GM23338 (cell line): ENCODE measurements around the gene MIER3. TPM values are rescaled to one million over a fixed set of nuclear protein-coding genes. Genes with fewer than 3 reads are reported as not detected.

Experiments
- CREB1 ChIP-seq: fragments of 250-450 bp; sonication (Bioruptor Pico); IDR thresholded peaks from 2 replicates; pipeline ENCODE4 v1.5.0; 2020; ENCODE audit warnings: low read depth, mild to moderate bottlenecking, moderate library complexity
- EZH2 ChIP-seq: fragments of 200-600 bp; sonication (generic); IDR thresholded peaks from one replicate; pipeline ENCODE4 v1.8.0; 2017; ENCODE audit warnings: antibody characterized with exemption, mild to moderate bottlenecking, low read depth; ENCODE audit not compliant: unreplicated experiment
- EZH2phosphoT487 ChIP-seq: fragments of 200-600 bp; sonication (generic); IDR thresholded peaks from one replicate; pipeline ENCODE4 v1.8.1; 2018; ENCODE audit warnings: antibody characterized with exemption; ENCODE audit not compliant: unreplicated experiment
- NANOG ChIP-seq: IDR thresholded peaks from 2 replicates; pipeline ENCODE4 v1.6.1; 2016; ENCODE audit warnings: antibody characterized with exemption, borderline replicate concordance
- POLR2AphosphoS5 ChIP-seq: IDR thresholded peaks from 2 replicates; pipeline ENCODE4 v1.6.1; 2016; ENCODE audit warnings: antibody characterized with exemption, low read depth
- STAT1 ChIP-seq: IDR thresholded peaks from one replicate; pipeline ENCODE4 v1.6.1; 2016; ENCODE audit warnings: antibody characterized with exemption; ENCODE audit not compliant: unreplicated experiment
- ZNF331 ChIP-seq: fragments of 250-450 bp; sonication (Bioruptor Pico); IDR thresholded peaks from 2 replicates; pipeline ENCODE4 v1.5.0; 2020; ENCODE audit warnings: low read depth, mild to moderate bottlenecking, moderate library complexity
- polyA plus RNA-seq: library from polyadenylated mRNA; unstranded; fragments of >200 nt; fragmentation: Nextera tagmentation; extraction: Ambion mirVana; gene quantifications from 2 replicates; pipeline ENCODE4 v1.2.1, GENCODE V29; 2016
- total RNA-seq: library from RNA; depleted of rRNA; stranded (reverse); fragments of >200 nt; shearing (Covaris generic); gene quantifications from 2 replicates; pipeline ENCODE4 v1.2.3, GENCODE V29; 2014; rRNA removed
- TF ChIP-seq, protein P1 (sequence below): fragments of 250-450 bp; sonication (Bioruptor Pico); IDR thresholded peaks from 2 replicates; pipeline ENCODE4 v1.5.0; 2020; ENCODE audit warnings: mild to moderate bottlenecking, moderate library complexity
- TF ChIP-seq, protein P2 (sequence below), 2 experiments: fragments of 200-600 bp in 1 of 2; sonication (generic) in 1 of 2; conservative IDR thresholded peaks; 2 replicates each; pipeline versions ENCODE4 v1.5.1 to v1.6.1; 2016 to 2017; ENCODE audit warnings: antibody characterized with exemption in 2 of 2, low read depth in 2 of 2, mild to moderate bottlenecking in 2 of 2, moderate library complexity in 1 of 2

MIER3 gene
- total and polyA plus RNA-seq, 2 experiments from 2014 or later: 12.0 to 36.3 TPM

GRCh38 chr5:56871777-56872176 lies 80.1 kb downstream of the MIER3 start (continued):
- TF ChIP-seq, protein P1, sequence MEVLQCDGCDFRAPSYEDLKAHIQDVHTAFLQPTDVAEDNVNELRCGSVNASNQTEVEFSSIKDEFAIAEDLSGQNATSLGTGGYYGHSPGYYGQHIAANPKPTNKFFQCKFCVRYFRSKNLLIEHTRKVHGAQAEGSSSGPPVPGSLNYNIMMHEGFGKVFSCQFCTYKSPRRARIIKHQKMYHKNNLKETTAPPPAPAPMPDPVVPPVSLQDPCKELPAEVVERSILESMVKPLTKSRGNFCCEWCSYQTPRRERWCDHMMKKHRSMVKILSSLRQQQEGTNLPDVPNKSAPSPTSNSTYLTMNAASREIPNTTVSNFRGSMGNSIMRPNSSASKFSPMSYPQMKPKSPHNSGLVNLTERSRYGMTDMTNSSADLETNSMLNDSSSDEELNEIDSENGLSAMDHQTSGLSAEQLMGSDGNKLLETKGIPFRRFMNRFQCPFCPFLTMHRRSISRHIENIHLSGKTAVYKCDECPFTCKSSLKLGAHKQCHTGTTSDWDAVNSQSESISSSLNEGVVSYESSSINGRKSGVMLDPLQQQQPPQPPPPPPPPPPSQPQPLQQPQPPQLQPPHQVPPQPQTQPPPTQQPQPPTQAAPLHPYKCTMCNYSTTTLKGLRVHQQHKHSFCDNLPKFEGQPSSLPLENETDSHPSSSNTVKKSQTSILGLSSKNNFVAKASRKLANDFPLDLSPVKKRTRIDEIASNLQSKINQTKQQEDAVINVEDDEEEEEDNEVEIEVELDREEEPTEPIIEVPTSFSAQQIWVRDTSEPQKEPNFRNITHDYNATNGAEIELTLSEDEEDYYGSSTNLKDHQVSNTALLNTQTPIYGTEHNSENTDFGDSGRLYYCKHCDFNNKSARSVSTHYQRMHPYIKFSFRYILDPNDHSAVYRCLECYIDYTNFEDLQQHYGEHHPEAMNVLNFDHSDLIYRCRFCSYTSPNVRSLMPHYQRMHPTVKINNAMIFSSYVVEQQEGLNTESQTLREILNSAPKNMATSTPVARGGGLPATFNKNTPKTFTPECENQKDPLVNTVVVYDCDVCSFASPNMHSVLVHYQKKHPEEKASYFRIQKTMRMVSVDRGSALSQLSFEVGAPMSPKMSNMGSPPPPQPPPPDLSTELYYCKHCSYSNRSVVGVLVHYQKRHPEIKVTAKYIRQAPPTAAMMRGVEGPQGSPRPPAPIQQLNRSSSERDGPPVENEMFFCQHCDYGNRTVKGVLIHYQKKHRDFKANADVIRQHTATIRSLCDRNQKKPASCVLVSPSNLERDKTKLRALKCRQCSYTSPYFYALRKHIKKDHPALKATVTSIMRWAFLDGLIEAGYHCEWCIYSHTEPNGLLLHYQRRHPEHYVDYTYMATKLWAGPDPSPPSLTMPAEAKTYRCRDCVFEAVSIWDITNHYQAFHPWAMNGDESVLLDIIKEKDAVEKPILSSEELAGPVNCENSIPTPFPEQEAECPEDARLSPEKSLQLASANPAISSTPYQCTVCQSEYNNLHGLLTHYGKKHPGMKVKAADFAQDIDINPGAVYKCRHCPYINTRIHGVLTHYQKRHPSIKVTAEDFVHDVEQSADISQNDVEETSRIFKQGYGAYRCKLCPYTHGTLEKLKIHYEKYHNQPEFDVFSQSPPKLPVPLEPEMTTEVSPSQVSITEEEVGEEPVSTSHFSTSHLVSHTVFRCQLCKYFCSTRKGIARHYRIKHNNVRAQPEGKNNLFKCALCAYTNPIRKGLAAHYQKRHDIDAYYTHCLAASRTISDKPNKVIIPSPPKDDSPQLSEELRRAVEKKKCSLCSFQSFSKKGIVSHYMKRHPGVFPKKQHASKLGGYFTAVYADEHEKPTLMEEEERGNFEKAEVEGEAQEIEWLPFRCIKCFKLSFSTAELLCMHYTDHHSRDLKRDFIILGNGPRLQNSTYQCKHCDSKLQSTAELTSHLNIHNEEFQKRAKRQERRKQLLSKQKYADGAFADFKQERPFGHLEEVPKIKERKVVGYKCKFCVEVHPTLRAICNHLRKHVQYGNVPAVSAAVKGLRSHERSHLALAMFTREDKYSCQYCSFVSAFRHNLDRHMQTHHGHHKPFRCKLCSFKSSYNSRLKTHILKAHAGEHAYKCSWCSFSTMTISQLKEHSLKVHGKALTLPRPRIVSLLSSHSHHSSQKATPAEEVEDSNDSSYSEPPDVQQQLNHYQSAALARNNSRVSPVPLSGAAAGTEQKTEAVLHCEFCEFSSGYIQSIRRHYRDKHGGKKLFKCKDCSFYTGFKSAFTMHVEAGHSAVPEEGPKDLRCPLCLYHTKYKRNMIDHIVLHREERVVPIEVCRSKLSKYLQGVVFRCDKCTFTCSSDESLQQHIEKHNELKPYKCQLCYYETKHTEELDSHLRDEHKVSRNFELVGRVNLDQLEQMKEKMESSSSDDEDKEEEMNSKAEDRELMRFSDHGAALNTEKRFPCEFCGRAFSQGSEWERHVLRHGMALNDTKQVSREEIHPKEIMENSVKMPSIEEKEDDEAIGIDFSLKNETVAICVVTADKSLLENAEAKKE (CRISPR knock-in tag): no peak
- TF ChIP-seq ZNF331 (CRISPR knock-in tag) (no peak), STAT1 (no peak), NANOG (no peak), CREB1 (no peak), EZH2phosphoT487 (no peak), POLR2AphosphoS5 (no peak), EZH2 (no peak)
- TF ChIP-seq, protein P2, sequence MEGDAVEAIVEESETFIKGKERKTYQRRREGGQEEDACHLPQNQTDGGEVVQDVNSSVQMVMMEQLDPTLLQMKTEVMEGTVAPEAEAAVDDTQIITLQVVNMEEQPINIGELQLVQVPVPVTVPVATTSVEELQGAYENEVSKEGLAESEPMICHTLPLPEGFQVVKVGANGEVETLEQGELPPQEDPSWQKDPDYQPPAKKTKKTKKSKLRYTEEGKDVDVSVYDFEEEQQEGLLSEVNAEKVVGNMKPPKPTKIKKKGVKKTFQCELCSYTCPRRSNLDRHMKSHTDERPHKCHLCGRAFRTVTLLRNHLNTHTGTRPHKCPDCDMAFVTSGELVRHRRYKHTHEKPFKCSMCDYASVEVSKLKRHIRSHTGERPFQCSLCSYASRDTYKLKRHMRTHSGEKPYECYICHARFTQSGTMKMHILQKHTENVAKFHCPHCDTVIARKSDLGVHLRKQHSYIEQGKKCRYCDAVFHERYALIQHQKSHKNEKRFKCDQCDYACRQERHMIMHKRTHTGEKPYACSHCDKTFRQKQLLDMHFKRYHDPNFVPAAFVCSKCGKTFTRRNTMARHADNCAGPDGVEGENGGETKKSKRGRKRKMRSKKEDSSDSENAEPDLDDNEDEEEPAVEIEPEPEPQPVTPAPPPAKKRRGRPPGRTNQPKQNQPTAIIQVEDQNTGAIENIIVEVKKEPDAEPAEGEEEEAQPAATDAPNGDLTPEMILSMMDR (conservative IDR thresholded peaks at IDR 0.05; ENCODE audit: low read depth in 2 of 2): no peak

Other genes with a start within 250 kb of the MIER3 start
- gene MAP3K1, start 136.6 kb downstream of the MIER3 start, total RNA-seq: 13.0 and 14.4 TPM in 2 replicates
- 9.5 and 9.7 TPM in 2 replicates for gene MAP3K1, start 136.6 kb downstream of the MIER3 start, polyA plus RNA-seq
- 13.1 and 19.3 TPM in 2 replicates for gene SETD9, start 42.5 kb downstream of the MIER3 start, total RNA-seq
- gene SETD9, start 42.5 kb downstream of the MIER3 start, polyA plus RNA-seq: 17.7 and 19.2 TPM in 2 replicates
- 109 and 121 TPM in 2 replicates for gene GPBP1, start 221.9 kb upstream of the MIER3 start, total RNA-seq
- 78.9 and 105 TPM in 2 replicates for gene GPBP1, start 221.9 kb upstream of the MIER3 start, polyA plus RNA-seq